Fibroblast of skin of back (primary cell): ENCODE results near the gene KCNQ2.

Experiments used
- DNase-seq: peaks from one replicate; pipeline ENCODE4 v3.0.0-alpha.2; 2013

The KCNQ2 gene

GRCh38 chr20:63471002-63471716 lies 1.3 kb downstream of the KCNQ2 start:
- DNase-seq: no peak

GRCh38 chr20:63470410-63470809 lies 2.0 kb downstream of the KCNQ2 start:
- no peak for DNase-seq

GRCh38 chr20:63469713-63470101 lies 2.7 kb downstream of the KCNQ2 start:
- DNase-seq: no peak

- DNase-seq: no peak
Observed at GRCh38 chr20:63469019-63469712, 3.3 kb downstream of the KCNQ2 start.

- DNase-seq: no peak
Observed at GRCh38 chr20:63468421-63468820, 4.0 kb downstream of the KCNQ2 start.

- no peak for DNase-seq
Observed at GRCh38 chr20:63467294-63468083, 5.0 kb downstream of the KCNQ2 start.

- no peak for DNase-seq
Observed at GRCh38 chr20:63466861-63467260, 5.6 kb downstream of the KCNQ2 start.

GRCh38 chr20:63466250-63466825 lies 6.1 kb downstream of the KCNQ2 start:
- DNase-seq: no peak

GRCh38 chr20:63465380-63466249 lies 6.8 kb downstream of the KCNQ2 start:
- DNase-seq: no peak

GRCh38 chr20:63464289-63464635 lies 8.2 kb downstream of the KCNQ2 start:
- no peak for DNase-seq

GRCh38 chr20:63463400-63464288 lies 8.8 kb downstream of the KCNQ2 start:
- no peak for DNase-seq

- DNase-seq: no peak
Observed at GRCh38 chr20:63462244-63462643, 10.2 kb downstream of the KCNQ2 start.

- DNase-seq: no peak
Observed at GRCh38 chr20:63461104-63461763, 11.2 kb downstream of the KCNQ2 start.

GRCh38 chr20:63459070-63459380 lies 13.4 kb downstream of the KCNQ2 start:
- no peak for DNase-seq

GRCh38 chr20:63458170-63459069 lies 14.0 kb downstream of the KCNQ2 start:
- DNase-seq: no peak

GRCh38 chr20:63457737-63458136 lies 14.7 kb downstream of the KCNQ2 start:
- peak; percentile 46 for DNase-seq

- no peak for DNase-seq
Observed at GRCh38 chr20:63456429-63457284, 15.8 kb downstream of the KCNQ2 start.

GRCh38 chr20:63455568-63455859 lies 16.9 kb downstream of the KCNQ2 start:
- DNase-seq: no peak
